Stimulated activated CD4-positive, alpha-beta T cell treated with anti-CD3 and anti-CD28 coated beads, Interleukin-1b, Interleukin-23, amount 100 ng/mL, for 48 hours (primary cell): ENCODE measurements around the gene DNAAF8.
"Not testable (repeated sequence)": the region's sequence is repeated elsewhere in the genome, so short reads cannot be mapped to it uniquely, and the experiment has no call there.

Experiments
- DNase-seq: peaks from one replicate; pipeline ENCODE4 v3.0.0-alpha.2; 2020

The DNAAF8 gene

DNA sequence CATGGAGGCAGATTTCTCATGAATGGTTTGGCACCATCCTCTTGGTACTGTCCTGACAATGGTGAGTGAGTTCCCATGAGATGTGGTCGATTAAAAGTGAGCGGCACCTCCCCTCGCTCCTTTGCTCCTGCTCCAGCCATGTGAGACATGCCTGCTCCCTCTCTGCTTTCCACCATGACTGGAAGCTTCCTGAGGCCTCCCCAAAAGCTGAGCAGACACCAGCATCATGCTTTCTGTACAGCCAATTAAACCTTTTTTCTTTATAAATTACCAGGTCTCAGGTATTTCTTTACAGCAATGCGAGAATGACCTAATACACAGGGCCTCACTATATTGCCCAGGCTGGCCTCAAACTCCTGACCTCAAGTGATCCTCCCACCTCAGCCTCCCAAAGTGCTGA, 20.5 kb downstream of the DNAAF8 start:
- DNase-seq: no peak

DNA sequence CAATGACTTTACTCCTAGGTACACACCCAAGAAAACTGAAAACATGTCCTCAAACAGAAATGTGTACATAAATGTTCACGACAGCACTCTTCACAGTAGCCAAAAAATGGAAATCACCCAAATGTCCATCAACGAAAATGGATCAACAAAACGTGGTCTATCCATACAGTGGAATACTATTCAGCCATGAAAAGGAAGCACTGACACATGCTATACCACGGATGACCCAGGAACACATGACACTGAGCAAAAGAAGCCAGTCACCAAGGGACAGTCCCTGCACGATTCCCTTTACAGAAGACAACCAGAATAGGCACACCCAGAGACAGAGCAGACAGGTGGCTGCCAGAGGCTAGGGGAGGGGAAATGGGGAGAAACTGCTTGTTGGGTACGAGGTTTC, 21.4 kb downstream of the DNAAF8 start:
- DNase-seq: no peak

DNA sequence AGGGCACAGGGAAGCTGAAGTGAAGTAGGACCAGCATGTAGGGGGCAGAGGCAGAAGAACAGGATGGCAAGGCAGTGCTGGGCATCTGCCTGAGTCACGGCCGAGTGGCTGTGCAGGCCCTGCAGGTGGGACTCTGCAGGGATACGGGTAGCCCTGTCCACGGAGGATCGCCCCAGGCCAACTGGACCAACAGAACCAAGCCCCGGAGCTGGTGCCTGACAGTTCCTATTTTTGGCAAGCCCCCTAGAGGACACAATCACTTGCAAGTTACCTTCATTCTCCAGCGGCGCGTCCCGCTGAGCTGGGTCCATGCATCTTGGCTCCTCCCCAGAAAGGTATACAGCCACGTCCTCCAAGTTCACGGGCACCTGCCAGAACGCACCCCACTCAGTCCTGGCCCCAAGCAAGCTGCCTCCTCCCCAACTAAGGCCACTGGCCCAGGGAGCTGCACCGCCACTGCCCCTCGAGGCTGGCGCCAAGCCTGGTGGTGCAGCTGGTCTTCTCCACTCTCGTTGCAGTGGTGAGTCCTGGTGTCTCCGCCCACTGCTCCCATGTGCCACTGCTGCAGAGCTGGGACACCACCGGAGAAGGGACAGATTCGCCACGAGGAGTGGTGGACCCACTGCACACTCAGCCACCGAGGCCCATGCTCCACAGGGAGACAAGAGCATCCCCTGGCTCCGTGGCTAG, 26.0 kb downstream of the DNAAF8 start:
- no peak for DNase-seq

DNA sequence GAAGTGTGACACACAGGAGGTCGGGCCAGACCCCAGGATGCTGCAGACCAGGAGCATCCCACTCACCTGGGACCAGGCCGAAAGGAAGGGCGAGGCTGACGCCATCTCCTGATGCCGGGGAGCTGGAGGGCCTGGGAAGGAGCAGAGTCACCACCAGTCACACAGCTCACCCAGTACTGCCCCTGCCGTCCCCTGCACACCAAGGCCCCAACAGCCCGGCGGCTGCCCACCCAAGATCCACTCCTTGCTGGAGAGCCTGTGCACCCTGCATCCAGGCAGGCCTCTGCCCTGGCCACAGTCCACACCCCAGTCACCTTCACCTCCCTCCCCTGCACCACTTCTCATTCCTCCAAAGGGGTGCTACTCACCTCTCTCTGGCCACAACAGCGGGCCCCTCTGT, 27.9 kb downstream of the DNAAF8 start:
- DNase-seq: no peak

DNA sequence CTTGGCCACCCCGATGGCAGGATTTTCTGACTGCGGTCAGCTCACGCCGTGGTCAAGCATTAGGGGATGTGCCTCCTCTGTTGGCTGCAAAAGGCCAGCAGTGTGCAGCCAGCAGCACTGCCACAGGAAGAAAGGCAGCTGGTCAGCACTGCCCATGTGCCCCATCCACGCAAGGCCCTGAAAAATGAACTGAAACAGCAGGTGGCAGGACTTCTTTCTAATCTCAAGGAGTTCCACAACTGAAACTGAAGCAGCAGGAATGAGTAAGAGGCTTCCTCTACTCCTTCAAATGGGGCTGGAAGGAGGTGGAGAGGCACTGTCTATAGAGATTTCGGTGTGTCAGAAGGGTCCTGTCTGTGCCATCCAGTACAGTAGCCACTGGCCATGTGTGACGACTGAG, 29.5 kb downstream of the DNAAF8 start:
- no peak for DNase-seq

DNA sequence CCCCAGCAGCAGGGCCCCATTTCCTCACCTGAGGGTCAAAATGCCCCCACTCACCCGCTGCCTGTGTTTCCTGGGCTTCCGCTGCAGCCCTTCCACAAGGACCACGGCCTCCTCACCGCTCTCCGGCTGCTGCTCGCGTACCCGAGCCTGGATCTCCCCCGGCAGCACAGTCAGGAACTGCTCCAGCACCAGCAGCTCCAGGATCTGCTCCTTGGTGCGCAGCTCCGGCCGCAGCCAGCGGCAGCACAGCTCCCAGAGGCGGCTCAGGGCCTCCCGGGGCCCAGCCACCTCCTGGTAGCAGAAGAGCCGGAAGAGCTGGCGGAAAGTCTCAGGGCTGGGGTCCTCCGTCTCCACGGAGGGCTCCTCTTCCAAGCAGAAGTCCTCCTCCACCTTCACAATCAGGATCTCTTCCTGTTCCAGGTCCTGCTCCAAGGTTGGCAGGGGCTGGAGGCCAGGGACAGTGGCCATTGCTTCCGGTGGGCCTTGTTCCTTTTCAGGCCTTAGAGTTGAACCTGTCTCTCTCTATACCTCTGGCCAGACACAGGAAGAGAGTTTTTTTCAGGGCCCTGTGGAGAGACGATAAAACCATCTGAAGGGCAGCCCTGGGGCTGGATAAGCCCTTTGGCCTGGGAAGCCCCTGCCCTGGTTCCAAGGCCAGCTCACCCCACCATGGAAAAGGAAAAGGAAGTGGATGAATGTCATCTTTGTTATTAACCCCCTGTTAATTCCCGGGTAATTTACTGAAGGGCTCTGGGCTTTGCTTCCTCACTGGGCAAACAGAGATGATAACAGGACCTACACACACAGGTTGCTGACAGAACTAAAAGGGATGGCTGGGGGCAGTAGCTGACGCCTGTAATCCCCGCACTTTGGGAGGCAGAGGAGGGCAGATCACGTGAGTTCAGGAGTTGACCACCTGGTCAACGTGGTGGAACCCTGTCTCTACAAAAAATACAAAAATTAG, 31.5 kb downstream of the DNAAF8 start:
- no peak for DNase-seq

DNA sequence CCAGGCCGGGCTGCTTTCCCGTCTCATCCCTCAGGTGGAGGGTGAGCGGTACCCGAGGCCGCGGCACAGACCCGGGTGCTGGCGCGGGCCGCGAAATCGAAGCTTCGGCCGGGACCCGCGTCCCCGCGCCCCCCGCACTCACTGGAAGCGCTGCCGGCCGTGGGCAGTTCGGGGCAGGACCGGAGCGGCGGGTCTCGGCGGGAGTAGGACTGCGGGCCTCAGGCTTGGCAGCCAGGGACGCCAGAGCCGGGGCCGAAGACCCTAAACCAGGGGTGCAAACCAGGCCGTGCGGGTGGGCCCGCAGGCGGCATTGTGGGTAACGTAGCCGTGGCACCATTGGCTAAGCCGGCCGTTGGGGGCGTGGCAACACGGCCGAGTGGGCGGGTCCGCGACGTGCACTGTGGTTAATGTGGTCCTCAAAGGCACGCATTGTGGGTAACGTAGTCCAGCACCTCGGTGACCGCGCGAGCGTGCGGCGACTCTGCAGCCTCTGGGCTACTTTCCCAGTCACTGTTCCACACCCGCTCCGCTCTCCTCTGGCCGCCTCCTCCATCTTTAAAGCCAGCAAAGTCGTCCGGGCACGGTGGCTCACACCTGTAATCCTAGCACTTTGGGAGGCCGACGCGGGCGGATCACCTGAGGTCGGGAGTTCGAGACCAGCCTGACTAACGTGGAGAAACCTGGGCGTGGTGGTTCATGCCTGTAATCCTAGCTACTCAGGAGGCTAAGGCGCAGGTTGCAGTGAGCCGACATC, 32.7 kb downstream of the DNAAF8 start, which contains the start of gene ZNF500:
TSS of gene ZNF500 (minus strand) at position 288 of the 754 bp plus-strand sequence. CDS start 1,184 bp downstream, outside the sequence.
- peak; percentile 97 for DNase-seq

DNA sequence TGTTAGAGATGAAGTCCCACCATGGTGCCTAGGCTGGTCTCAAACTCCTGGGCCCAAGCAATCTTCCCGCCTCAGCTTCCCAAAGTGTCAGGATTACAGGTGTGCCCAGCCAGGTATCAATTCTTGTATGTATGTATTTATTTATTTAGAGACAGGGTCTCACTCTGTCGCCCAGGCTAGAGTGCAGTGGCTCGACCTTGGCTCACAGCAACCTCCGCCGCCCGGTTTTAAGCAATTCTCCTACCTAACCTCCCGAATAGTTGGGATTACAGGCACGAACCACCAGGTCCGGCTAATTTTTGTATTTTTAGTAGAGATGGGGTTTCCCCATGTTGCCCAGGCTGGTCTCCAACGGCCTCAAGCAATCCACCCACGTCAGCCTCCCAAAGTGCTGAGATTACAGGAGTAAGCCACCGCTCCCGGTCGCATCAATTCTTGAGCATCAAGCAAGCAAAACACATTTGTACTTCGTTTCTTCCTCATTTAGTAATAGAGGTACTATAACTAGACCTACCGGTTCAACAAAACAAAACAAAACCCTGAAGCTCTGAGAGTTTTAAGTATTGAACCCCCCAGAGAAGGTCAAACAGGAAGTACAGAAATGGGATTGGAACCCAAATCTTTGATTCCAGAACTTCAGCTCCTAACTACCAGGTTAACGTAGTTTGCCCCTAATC, 33.7 kb downstream of the DNAAF8 start:
- no peak for DNase-seq

DNA sequence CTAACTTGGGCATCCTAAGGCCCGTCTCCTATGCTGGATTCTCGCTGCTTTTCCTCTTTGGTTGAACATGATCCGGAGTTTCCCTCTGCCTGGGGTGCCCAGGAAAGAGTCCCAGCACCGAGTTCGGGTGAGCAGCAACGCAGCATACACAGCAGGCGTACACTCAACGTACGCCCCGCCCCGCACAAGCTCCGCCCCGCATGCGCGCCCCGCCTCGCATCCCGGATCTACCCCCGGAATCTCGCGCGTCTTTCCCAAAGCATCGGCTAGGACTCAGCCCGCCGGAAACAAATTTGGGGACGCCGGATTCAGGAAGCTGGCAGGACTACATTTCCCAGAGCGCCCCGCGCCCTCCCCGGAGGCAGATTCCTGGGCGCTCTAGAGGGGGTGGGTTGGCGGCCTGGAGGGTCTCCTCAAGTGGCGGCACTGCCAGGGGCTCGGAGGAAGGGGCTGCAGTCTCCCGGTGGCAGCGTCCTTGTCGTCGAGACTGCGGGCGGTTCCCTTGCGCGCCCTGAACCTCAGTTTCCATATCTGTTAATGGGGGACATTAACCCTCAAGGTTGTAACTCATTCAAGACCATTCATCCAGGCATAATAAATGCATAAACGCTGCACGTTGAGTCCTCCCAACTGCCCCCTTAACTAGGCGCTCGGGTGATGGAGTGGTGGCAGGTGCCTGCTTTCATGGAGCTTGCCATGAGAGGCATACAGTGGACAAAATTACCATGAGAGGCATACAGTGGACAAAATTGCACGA, 34.4 kb downstream of the DNAAF8 start:
- peak; percentile 92 for DNase-seq

DNA sequence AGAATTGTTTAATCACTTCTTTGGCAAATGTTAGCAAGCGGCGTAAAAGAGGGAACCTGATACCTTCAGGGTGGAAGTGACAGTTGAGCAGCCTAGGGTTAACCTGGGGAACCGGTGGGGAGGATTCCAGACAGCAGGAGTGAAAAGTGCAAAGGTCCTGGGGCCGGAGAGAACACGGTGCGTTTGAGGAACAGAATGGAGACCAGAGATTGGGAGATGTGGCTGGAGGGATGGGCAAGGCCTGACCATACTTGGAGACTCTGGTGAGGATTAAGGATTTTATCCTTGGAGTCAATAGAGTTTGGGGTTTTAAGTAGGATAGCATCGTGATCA, 34.9 kb downstream of the DNAAF8 start:
- no peak for DNase-seq

DNA sequence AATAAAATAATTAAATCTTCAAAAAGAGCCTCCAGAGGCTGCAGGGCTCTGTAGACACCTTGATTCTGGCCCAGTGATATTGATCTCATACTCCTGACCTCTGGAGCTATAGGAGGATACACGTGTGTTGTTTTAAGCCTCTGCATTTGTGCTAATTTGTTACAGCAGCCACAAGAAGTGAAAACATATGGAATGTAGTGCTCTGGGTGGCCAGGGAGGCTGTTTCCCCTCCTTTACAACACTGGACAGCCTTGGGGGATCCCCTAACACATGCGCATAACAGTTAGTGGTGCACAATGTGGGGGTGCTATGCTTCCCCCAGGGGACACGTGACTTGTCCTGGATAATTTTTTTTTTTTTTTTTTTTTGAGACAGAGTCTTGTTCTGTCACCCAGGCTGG, 37.3 kb downstream of the DNAAF8 start:
- no peak for DNase-seq

DNA sequence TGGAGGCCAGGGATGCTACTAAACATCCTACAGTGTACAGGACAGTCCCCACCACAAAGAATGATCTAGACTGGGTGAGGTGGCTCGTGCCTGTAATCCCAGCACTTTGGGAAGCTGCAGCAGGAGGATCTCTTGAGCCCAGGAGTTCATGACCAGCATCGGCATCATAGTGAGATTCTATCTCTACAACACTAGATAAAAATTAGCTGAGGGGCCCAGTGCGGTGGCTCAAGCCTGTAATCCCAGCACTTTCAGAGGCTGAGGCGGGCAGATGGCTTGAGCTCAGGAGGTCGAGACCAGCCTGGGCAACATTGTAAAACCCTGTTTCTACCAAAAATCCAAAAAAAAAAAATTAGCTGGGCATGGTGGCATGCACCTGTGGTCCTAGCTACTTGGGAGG, 38.0 kb downstream of the DNAAF8 start:
- no peak for DNase-seq

DNA sequence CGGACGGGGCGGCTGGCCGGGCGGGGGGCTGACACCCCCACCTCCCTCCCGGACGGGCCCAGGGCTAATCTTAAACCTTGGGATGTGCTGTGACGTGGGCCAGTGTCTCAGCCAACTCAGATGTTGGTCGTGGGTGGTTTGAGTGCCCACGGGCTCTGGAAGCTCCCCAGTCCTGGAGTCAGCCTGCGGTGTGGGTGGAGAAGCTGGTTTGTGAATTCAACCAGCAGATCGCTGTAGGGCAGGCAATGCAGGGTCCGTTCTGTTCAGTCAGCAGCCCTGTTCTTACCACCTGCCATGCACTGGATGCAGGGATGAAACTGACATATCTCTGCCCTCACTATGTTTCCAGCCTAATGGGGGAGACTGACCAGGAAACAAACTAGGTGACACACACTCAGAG, 40.7 kb downstream of the DNAAF8 start:
- no peak for DNase-seq

DNA sequence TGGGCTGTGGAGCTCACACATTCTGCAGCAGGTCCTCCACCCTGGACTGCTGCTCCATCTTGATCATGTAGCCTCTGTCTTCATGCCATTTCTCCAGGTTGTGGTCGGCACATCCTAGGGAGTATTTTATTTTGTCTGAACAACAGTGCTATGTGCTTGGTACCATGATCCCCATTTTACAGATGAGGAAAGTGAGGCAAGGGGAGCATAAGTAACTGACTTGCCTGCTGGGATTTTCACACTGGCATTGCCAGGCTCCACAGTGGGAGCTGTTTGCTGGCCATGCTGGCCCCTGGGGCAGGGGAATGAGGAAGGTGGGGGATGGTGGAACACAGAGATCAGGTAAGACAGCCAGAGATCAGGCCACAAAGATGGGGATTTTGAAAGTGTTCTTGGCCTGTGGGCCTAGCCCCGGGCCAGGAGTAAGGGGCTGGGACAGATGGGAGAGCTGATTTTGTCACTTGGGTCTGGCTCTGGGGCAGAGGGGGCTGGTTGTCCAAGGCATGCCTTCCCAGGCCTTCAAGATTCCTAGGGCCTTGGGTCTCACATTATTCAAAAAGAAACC, 41.9 kb downstream of the DNAAF8 start:
- no peak for DNase-seq

DNA sequence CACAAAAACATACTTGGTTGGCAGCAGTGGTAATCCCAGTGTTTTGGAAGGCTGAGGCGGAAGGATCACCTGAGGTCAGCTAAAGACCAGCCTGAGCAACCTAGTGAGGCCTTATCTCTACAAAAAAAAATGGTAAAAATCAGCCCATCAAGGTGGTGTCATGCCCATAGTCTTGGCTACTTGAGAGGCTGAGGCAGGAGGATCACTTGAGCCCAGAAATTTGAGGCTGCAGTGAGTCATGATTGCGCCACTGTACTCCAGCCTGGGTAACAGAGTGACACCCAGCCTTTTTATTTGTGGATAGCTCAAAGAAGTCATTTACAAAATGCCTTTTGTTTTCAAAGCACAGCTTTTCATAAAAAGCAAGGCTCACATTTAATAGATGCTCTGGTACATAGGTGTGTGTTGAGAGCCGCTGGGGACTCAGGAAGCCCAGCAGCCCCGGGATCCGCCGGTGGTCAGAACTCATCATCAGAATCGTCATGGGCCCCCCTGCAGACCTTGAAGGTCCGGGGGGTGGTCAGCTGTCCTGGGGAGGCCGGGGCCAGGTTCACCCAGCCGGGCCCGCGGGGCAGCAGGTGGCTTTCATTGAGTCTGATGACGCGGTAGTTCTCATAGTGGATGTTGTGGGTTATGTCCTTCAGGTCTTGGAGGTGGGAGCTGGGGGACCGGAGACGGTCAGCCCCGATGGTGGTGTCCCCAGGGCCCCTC, 43.2 kb downstream of the DNAAF8 start:
- no peak for DNase-seq

DNA sequence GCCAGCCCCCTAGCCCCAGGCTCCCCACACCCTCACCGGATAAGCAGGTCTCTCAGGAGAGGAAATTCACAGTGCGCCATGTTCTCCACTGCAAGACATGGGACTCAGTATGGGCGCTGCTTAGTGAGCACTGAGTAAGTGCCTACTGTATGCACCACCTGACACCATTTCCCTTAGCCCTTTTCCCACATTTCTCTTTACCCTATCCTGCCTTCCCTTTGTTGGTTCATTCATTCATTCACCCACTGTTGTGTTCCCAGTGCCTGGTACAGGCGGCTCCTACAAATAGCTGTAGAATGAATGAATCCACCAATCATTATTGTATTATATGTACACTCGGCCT, 43.7 kb downstream of the DNAAF8 start:
- DNase-seq: no peak

DNA sequence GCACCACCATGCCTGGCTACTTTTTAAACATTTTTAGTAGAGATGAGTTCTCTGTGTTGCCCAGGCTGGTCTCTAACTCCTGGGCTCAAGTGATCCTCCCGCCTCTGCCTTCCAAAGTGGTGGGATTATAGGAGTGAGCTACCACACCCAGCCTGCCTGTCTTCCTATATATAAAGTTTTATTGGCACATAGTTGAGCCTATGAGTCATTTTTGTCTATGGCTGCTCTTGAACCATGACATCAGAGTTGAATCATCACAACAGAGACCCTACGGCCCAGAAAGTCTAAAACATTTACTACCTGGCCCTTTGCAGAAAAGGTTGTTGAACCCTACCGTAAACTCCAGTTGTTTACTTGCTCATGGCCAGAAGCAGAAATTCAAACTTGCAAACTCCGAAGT, 45.9 kb downstream of the DNAAF8 start:
- DNase-seq: no peak

DNA sequence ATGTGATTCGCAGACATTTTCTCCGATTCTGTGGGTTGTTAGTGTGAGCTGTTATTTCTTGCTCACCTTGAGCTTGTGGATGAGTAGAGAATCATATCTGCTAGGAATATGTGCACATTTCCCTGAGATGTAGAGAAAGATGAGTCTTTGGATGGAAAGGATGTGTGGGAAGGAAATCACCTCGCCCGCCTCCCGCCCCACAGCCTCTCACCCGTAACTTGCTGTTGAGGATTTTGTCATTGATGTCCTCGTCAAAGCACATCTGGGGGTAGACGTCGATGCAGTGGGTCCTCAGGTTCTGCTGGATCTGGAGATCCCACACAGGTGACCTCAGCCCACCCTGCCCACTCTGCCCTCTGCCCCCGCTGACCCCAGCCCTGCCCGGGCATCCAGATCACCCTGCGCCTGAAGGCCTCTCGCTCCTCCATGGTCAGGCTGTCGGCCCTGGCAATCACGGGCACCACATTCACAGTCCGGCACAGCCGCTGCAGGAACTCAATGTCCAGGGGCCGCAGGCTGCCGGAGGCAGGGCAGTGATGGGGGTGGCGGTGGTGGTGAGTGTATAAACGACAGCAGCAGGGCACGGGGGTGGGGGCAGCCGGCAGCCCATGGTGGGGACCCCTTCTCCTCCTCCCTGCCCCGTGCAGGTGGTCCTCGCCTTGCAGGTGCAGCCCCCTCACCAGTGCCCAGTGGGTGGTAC, 49.1 kb downstream of the DNAAF8 start:
- no peak for DNase-seq

DNA sequence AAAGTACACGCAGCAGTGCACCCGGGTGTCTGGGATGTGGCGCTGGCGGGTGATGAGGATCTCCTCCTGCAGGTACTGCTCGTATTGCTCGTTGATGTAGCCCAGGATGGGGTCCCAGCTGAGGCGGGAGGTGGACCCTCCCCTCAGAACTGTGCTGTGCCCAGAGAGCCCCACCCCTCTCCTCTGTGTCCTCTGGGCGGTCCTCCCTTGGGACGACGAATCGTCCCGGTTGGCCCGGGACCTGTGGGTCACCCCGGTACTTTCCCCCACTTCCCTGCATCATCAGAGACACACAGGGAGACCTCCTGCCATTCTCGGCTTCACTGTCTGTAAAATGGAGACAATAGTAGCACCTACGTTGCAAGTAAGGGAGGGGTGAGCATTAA, 49.6 kb downstream of the DNAAF8 start:
- no peak for DNase-seq

DNA sequence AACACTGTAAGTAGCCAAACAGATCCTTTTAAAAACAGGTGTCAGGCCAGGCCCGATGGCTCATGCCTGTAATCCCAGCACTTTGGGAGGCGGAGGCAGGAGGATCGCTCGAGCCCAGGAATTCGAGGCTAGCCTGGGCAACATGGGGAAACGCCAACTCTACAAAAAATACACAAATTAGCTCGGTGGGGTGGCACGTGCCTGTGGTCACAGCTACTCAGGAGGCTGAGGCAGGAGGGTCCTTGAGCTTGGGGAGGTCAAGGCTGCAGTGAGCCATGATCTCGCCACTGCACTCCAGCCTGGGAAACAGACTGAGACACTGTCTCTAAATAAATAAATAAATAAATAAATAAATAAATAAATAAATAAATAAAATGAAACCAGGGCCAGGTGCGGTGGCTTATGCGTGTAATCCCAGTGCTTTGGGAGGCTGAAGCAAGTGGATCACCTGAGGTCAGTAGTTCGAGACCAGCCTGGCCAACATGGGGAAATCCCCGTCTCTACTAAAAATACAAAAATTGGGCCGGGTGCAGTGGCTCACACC, 50.2 kb downstream of the DNAAF8 start:
- not testable (repeated sequence) for DNase-seq
